Hepatocyte (in vitro differentiated cells): ENCODE measurements around the gene CRY2.

Experiments used
- CTCF ChIP-seq: fragments of 200-600 bp; sonication (generic); IDR thresholded peaks from 2 replicates; pipeline ENCODE4 v1.5.1; 2016; ENCODE audit warnings: antibody characterized with exemption, mild to moderate bottlenecking; ENCODE audit not compliant: poor library complexity
- EZH2phosphoT487 ChIP-seq: fragments of 200-600 bp; sonication (generic); IDR thresholded peaks from one replicate; pipeline ENCODE4 v1.6.1; 2018; ENCODE audit warnings: antibody characterized with exemption, mild to moderate bottlenecking, low read depth, moderate library complexity; ENCODE audit not compliant: unreplicated experiment, severe bottlenecking

- TF ChIP-seq CTCF, result no peak
- TF ChIP-seq EZH2phosphoT487, result no peak
These were observed 55.4 kb downstream of the CRY2 start for GRCh38 chr11:45902452-45903380.
